OCI-LY3 (cell line): ENCODE data around the gene PPARG.
"Not testable (repeated sequence)": the region's sequence is repeated elsewhere in the genome, so short reads cannot be mapped to it uniquely, and the experiment has no call there.

Source experiments
- H2AFZ ChIP-seq: fragments of 200-600, 300-600 bp; shearing (Covaris generic); 2 replicates; pipeline ENCODE4 v1.6.0; 2014; ENCODE audit warnings: antibody characterized with exemption, low read depth, low read length
- H3K27ac ChIP-seq: fragments of 200-600, 300-600 bp; sonication (generic); 2 replicates; pipeline ENCODE4 v1.5.1; 2014; ENCODE audit warnings: mild to moderate bottlenecking, low read length, moderate library complexity, mixed read lengths
- H3K27me3 ChIP-seq: fragments of 200-600, 300-600 bp; sonication (generic); 2 replicates; pipeline ENCODE4 v1.6.1; 2014; ENCODE audit warnings: low read depth, low read length, mixed read lengths
- H3K36me3 ChIP-seq: fragments of 200-600, 300-600 bp; sonication (generic); replicated peaks from 2 replicates; pipeline ENCODE3; 2014; ENCODE audit warnings: low read depth, low read length, mixed read lengths
- H3K4me1 ChIP-seq: fragments of 300-600, 200-600 bp; sonication (generic); 2 replicates; pipeline ENCODE4 v1.6.1; 2014; ENCODE audit warnings: low read length, mixed read lengths
- H3K4me2 ChIP-seq: fragments of 200-600, 300-600 bp; sonication (generic); 2 replicates; pipeline ENCODE4 v1.6.1; 2014; ENCODE audit warnings: low read length, mixed read lengths
- H3K4me3 ChIP-seq: fragments of 300-600, 200-600 bp; sonication (generic); 2 replicates; pipeline ENCODE4 v1.5.1; 2014; ENCODE audit warnings: antibody characterized with exemption, mild to moderate bottlenecking, low read length, moderate library complexity
- H3K79me2 ChIP-seq: fragments of 300-600, 200-600 bp; shearing (Covaris generic); 2 replicates; pipeline ENCODE4 v1.6.1; 2014; ENCODE audit warnings: mild to moderate bottlenecking, low read length, mixed read lengths
- H3K9ac ChIP-seq: fragments of 300-600, 200-600 bp; shearing (Covaris generic); 2 replicates; pipeline ENCODE4 v1.6.0; 2014; ENCODE audit warnings: mild to moderate bottlenecking, low read length, moderate library complexity
- H3K9me3 ChIP-seq: fragments of 200-600, 300-600 bp; shearing (Covaris generic); 2 replicates; pipeline ENCODE4 v1.6.1; 2014; ENCODE audit warnings: low read length, mixed read lengths; ENCODE audit not compliant: insufficient read depth
- H4K20me1 ChIP-seq: fragments of 200-600, 300-600 bp; sonication (generic); 2 replicates; pipeline ENCODE4 v1.6.1; 2016; ENCODE audit warnings: low read length, mixed read lengths; ENCODE audit not compliant: insufficient read depth
- EZH2phosphoT487 ChIP-seq: fragments of 200-600 bp; shearing (Covaris generic); IDR thresholded peaks from 2 replicates; pipeline ENCODE4 v1.6.1; 2018; ENCODE audit warnings: antibody characterized with exemption, mixed run types, low read depth
- TF ChIP-seq, protein P1 (sequence below): fragments of 200-600, 300-600 bp; sonication (generic); IDR thresholded peaks from 2 replicates; pipeline ENCODE4 v1.5.1; 2014; ENCODE audit warnings: antibody characterized with exemption, low read length, low read depth

The PPARG gene

DNA sequence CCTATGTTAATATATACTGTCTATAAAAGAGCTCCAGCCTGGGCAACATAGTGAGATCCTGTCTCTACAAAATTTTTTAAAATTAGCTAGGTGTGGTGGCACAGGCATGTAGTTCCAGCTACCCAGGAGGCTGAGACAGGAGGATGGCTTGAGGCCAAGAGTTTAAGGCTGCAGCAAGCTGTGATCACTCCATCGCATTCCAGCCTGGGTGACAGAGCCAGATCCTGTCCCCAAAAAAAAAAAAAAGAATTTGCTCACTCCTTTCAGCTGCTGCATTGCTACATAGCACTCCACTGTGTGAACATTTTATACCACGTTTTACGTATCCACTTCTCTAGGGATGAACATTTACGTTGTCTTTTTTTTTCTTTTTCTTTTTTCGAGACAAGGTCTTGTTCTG is 189.5 kb downstream of the PPARG start:
- no peak overlapping the region for H2AFZ ChIP-seq
- no peaks in the 10 kb centered on the region for H3K79me2 ChIP-seq
- no peaks in the 10 kb centered on the region for H4K20me1 ChIP-seq
- no peak overlapping the region for H3K9ac ChIP-seq
- H3K4me2 ChIP-seq = no peak overlapping the region
- peaks cover 5% of the 10 kb centered on the region for H3K4me1 ChIP-seq
- H3K36me3 ChIP-seq = no peaks in the 10 kb centered on the region
- no peaks in the 10 kb centered on the region for H3K27me3 ChIP-seq
- H3K4me3 ChIP-seq = no peak overlapping the region
- no peaks in the 10 kb centered on the region for H3K9me3 ChIP-seq
- no peak overlapping the region for H3K27ac ChIP-seq
- TF ChIP-seq EZH2phosphoT487 = no peak
- TF ChIP-seq, protein P1, sequence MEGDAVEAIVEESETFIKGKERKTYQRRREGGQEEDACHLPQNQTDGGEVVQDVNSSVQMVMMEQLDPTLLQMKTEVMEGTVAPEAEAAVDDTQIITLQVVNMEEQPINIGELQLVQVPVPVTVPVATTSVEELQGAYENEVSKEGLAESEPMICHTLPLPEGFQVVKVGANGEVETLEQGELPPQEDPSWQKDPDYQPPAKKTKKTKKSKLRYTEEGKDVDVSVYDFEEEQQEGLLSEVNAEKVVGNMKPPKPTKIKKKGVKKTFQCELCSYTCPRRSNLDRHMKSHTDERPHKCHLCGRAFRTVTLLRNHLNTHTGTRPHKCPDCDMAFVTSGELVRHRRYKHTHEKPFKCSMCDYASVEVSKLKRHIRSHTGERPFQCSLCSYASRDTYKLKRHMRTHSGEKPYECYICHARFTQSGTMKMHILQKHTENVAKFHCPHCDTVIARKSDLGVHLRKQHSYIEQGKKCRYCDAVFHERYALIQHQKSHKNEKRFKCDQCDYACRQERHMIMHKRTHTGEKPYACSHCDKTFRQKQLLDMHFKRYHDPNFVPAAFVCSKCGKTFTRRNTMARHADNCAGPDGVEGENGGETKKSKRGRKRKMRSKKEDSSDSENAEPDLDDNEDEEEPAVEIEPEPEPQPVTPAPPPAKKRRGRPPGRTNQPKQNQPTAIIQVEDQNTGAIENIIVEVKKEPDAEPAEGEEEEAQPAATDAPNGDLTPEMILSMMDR = no peak

DNA sequence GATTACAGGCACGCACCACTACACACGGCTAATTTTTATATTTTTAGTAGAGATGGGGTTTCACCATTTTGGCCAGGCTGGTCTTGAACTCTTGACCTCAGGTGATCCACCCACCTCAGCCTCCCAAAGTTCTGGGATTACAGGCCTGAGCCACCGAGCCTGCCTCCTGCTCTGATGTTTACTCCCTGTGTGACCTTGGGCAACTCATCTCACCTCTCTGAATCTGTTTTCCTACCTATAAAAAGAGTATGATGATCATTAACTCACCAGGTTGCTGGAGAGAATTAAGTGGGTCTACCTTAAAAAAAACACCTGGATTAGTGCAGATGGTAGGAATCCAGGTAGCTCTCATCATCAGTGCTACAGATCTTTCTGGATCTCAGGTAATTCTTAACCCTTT is 190.3 kb downstream of the PPARG start:
- Histone ChIP-seq H2AFZ (peak overlapping the region; percentile 81; the same call in 1 of the 2 replicates), H3K4me1 (peaks cover 10% of the 10 kb centered on the region), H3K4me2 (peak overlapping the region; percentile 58; the same call in 1 of the 2 replicates)
- not testable (repeated sequence) for H3K4me3 ChIP-seq, H3K27me3 ChIP-seq, H3K9me3 ChIP-seq, H3K36me3 ChIP-seq, H3K27ac ChIP-seq, H3K79me2 ChIP-seq, H3K9ac ChIP-seq, H4K20me1 ChIP-seq

DNA sequence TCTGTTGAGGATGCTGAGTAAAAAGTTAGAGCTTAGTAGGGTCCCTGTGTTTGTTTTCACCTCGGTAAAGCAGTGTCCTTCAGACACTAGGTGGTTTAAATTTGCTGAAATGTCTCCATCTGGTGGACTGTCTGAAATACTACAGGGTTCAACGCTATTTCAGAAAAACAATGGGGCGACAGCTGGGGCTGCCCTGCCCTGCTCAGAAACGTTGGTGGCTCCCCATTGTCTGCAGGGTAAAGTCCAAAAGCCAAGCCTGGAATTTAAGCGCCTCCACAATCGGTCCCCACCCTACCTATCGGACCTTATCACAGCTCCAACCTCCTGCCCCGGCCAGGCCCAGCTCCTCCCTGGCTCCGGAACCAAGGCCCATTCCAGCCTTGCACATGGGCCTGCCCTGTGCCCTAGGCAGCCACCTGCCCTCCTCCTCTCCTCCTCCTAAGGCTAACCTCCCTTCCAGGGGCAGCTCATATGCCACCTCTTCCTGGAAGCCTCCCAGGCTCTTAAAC is 191.1 kb downstream of the PPARG start:
- H3K9ac ChIP-seq = no peak overlapping the region
- H3K27me3 ChIP-seq = no peaks in the 10 kb centered on the region
- no peaks in the 10 kb centered on the region for H3K9me3 ChIP-seq
- no peaks in the 10 kb centered on the region for H4K20me1 ChIP-seq
- H3K4me1 ChIP-seq = peaks cover 10% of the 10 kb centered on the region
- H3K4me3 ChIP-seq = no peak overlapping the region
- peak overlapping the region; percentile 81 for H2AFZ ChIP-seq
- no peak for TF ChIP-seq EZH2phosphoT487
- TF ChIP-seq, protein P1 = peak; percentile 92
- no peak overlapping the region for H3K27ac ChIP-seq
- no peaks in the 10 kb centered on the region for H3K36me3 ChIP-seq
- H3K4me2 ChIP-seq = peak overlapping the region; percentile 58
- H3K79me2 ChIP-seq = peaks cover 6% of the 10 kb centered on the region

DNA sequence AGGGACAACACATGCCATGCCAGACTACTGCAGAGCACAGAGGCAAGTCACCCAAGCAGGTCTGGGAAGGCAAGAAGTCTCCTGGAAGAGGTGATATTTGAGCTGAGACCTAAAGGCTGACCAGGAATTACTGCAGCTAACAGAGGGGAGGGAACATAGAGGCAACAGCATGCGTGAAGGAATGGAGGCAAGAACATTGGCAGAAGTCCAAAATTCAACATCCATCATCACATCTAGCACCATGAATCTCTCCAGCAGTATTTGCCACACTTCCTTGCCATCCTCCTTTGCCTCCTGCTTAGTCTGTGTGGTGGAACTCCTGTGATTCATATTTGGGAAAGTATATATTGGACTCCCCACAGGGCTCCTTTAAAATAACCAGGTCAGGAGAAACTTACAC is 194.5 kb downstream of the PPARG start:
- TF ChIP-seq, protein P1 = no peak
- TF ChIP-seq EZH2phosphoT487 = no peak
- peak overlapping the region; percentile 92 for H2AFZ ChIP-seq
- peak overlapping the region; percentile 65 for H3K9ac ChIP-seq

DNA sequence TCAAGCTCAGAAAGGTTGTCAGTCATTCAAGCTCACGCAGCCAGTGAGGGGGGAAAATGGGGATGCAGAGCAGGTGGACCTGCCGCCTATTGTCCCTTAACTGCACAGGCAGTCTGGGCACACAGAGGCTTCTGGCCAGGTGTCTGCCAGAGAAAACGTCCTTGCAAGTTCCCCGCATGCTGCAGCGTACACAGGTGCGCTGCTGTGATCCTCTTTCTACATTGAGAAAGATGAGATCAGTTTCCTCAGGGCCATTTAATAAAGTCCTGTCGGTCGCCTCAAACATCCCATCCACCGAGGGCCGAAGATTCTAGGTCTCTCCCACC is 195.0 kb downstream of the PPARG start:
- peaks cover 25% of the 10 kb centered on the region for H3K36me3 ChIP-seq
- peaks cover 45% of the 10 kb centered on the region for H3K79me2 ChIP-seq
- H3K9ac ChIP-seq = peak overlapping the region; percentile 65
- peak overlapping the region; percentile 27 for H3K27ac ChIP-seq
- peak overlapping the region; percentile 95 for H3K4me2 ChIP-seq
- peak overlapping the region; percentile 87 for H3K4me3 ChIP-seq
- H2AFZ ChIP-seq = peak overlapping the region; percentile 92
- H3K27me3 ChIP-seq = no peaks in the 10 kb centered on the region
- H4K20me1 ChIP-seq = 0 out of 2 replicates have a peak, but pooled peaks cover 4% of the 10 kb centered on the region
- H3K4me1 ChIP-seq = peaks cover 18% of the 10 kb centered on the region
- no peaks in the 10 kb centered on the region for H3K9me3 ChIP-seq
- TF ChIP-seq, protein P1 = no peak
- TF ChIP-seq EZH2phosphoT487 = no peak

More for the DNA sequence above, 194.5 kb downstream of the PPARG start:
- no peaks in the 10 kb centered on the region for H3K27me3 ChIP-seq
- H3K79me2 ChIP-seq = peaks cover 41% of the 10 kb centered on the region
- H3K27ac ChIP-seq = no peak overlapping the region
- peaks cover 22% of the 10 kb centered on the region for H3K36me3 ChIP-seq
- peak overlapping the region; percentile 87 for H3K4me3 ChIP-seq
- H4K20me1 ChIP-seq = 0 out of 2 replicates have a peak, but pooled peaks cover 4% of the 10 kb centered on the region
- H3K4me1 ChIP-seq = peaks cover 18% of the 10 kb centered on the region
- no peaks in the 10 kb centered on the region for H3K9me3 ChIP-seq
- H3K4me2 ChIP-seq = peak overlapping the region; percentile 95
